HG02763 (cell line): ENCODE results near the gene WDR53.
"Not testable (repeated sequence)": the region's sequence is repeated elsewhere in the genome, so short reads cannot be mapped to it uniquely, and the experiment has no call there.

Experiments
- ATAC-seq: cut with Tn5 transposase; IDR thresholded peaks from one replicate; pipeline ENCODE4 v1.9.1; 2021; ENCODE audit warnings: mild to moderate bottlenecking, moderate library complexity; ENCODE audit not compliant: unreplicated experiment

WDR53 gene

GRCh38 chr3:196518966-196519717 is 49.2 kb downstream of the WDR53 start:
- no peak for ATAC-seq

- ATAC-seq = no peak
Measured at GRCh38 chr3:196517919-196518318, 50.4 kb downstream of the WDR53 start.

GRCh38 chr3:196517162-196517800 is 51.1 kb downstream of the WDR53 start:
- no peak for ATAC-seq

- ATAC-seq = no peak
Measured at GRCh38 chr3:196514913-196515621, 53.3 kb downstream of the WDR53 start, which contains the start of gene SMCO1. Gene SMCO1, minus strand, starts transcription at chr3:196515346. Its CDS starts 137 bp downstream, at chr3:196515209.

- no peak for ATAC-seq
Measured at GRCh38 chr3:196514350-196514716, 54.0 kb downstream of the WDR53 start.

GRCh38 chr3:196513697-196514349 is 54.5 kb downstream of the WDR53 start:
- ATAC-seq = no peak

- ATAC-seq = not testable (repeated sequence)
Measured at GRCh38 chr3:196511646-196512425, 56.5 kb downstream of the WDR53 start.

- ATAC-seq = not testable (repeated sequence)
Measured at GRCh38 chr3:196511108-196511507, 57.2 kb downstream of the WDR53 start.

- no peak for ATAC-seq
Measured at GRCh38 chr3:196506687-196507086, 61.7 kb downstream of the WDR53 start.

- ATAC-seq = no peak
Measured at GRCh38 chr3:196504556-196504955, 63.8 kb downstream of the WDR53 start.
